Neural progenitor cell (in vitro differentiated cells): ENCODE measurements around the gene SYTL3. TPM values are rescaled to one million over a fixed set of nuclear protein-coding genes. Genes with fewer than 3 reads are reported as not detected.
A peak's percentile ranks its signal among the peaks of the same experiment; 100 is the strongest.

ENCODE experiments used
- DNase-seq: peaks from one replicate; pipeline ENCODE4 v3.0.0-alpha.2; 2016; ENCODE audit warnings: low spot score
- H2AFZ ChIP-seq: fragments of 200-600 bp; sonication (generic); replicated peaks from 2 replicates; pipeline ENCODE4 v1.6.1; 2016; ENCODE audit warnings: antibody characterized with exemption
- H3F3A ChIP-seq: fragments of 200-600 bp; sonication (generic); 2 replicates; pipeline ENCODE4 v1.6.1; 2016; ENCODE audit warnings: antibody characterized with exemption, low read depth
- H3K27ac ChIP-seq: fragments of 200-600 bp; sonication (generic); 2 replicates; pipeline ENCODE4 v1.5.1; 2016; ENCODE audit warnings: mild to moderate bottlenecking
- H3K27me3 ChIP-seq: fragments of 200-600 bp; sonication (generic); 2 replicates; pipeline ENCODE4 v1.6.1; 2016; ENCODE audit warnings: mild to moderate bottlenecking, moderate library complexity
- H3K36me3 ChIP-seq: fragments of 200-600 bp; sonication (generic); 2 replicates; pipeline ENCODE4 v1.5.1; 2016
- H3K4me1 ChIP-seq: fragments of 200-600 bp; sonication (generic); 2 replicates; pipeline ENCODE4 v1.6.1; 2016; ENCODE audit warnings: mixed run types
- H3K4me2 ChIP-seq: fragments of 200-600 bp; sonication (generic); 2 replicates; pipeline ENCODE4 v1.6.1; 2016
- H3K4me3 ChIP-seq: fragments of 200-600 bp; sonication (generic); 2 replicates; pipeline ENCODE4 v1.5.1; 2016
- H3K79me2 ChIP-seq: fragments of 200-600 bp; sonication (generic); 2 replicates; pipeline ENCODE4 v1.6.1; 2016; ENCODE audit warnings: low read depth
- H3K9ac ChIP-seq: fragments of 200-600 bp; sonication (generic); 2 replicates; pipeline ENCODE4 v1.6.1; 2016
- H3K9me3 ChIP-seq: fragments of 200-600 bp; sonication (generic); 2 replicates; pipeline ENCODE4 v1.5.1; 2016; ENCODE audit warnings: low read depth
- H4K20me1 ChIP-seq: fragments of 200-600 bp; sonication (generic); 2 replicates; pipeline ENCODE4 v1.6.1; 2016; ENCODE audit warnings: low read depth
- H3K27ac Mint-ChIP-seq: 3 replicates; pipeline ENCODE4 v1.8.0; 2021; ENCODE audit warnings: mixed read lengths
- H3K27me3 Mint-ChIP-seq: 2 replicates; pipeline ENCODE4 v1.8.0; 2022; ENCODE audit warnings: low read depth, mild to moderate bottlenecking, inconsistent platforms, moderate library complexity, mixed read lengths; ENCODE audit not compliant: insufficient read depth
- H3K36me3 Mint-ChIP-seq: 3 replicates; pipeline ENCODE4 v1.8.0; 2021; ENCODE audit warnings: mixed read lengths
- H3K4me1 Mint-ChIP-seq: 3 replicates; pipeline ENCODE4 v1.8.0; 2021; ENCODE audit warnings: mixed read lengths
- H3K4me3 Mint-ChIP-seq: 3 replicates; pipeline ENCODE4 v1.8.0; 2021; ENCODE audit warnings: mild to moderate bottlenecking, moderate library complexity, mixed read lengths
- H3K9me3 Mint-ChIP-seq: 3 replicates; pipeline ENCODE4 v1.8.0; 2020; ENCODE audit warnings: mixed read lengths
- EZH2 ChIP-seq: fragments of 200-600 bp; sonication (generic); IDR thresholded peaks from 2 replicates; pipeline ENCODE4 v1.6.1; 2017; ENCODE audit warnings: antibody characterized with exemption, mild to moderate bottlenecking, moderate library complexity
- EZH2phosphoT487 ChIP-seq: fragments of 200-600 bp; sonication (generic); IDR thresholded peaks from 2 replicates; pipeline ENCODE4 v1.6.1; 2017; ENCODE audit warnings: antibody characterized with exemption
- total RNA-seq: library from RNA; depleted of rRNA; stranded (reverse); fragments of >200 nt; gene quantifications from 2 replicates; pipeline ENCODE4 v1.2.3, GENCODE V29; 2015; ENCODE audit warnings: low replicate concordance
- TF ChIP-seq, protein P1 (sequence below): fragments of 200-600 bp; sonication (generic); IDR thresholded peaks from 2 replicates; pipeline ENCODE4 v1.5.1; 2017; ENCODE audit warnings: antibody characterized with exemption, mild to moderate bottlenecking

Gene SYTL3
- total RNA-seq, 1 donor from 2014 or later = not detected

DNA sequence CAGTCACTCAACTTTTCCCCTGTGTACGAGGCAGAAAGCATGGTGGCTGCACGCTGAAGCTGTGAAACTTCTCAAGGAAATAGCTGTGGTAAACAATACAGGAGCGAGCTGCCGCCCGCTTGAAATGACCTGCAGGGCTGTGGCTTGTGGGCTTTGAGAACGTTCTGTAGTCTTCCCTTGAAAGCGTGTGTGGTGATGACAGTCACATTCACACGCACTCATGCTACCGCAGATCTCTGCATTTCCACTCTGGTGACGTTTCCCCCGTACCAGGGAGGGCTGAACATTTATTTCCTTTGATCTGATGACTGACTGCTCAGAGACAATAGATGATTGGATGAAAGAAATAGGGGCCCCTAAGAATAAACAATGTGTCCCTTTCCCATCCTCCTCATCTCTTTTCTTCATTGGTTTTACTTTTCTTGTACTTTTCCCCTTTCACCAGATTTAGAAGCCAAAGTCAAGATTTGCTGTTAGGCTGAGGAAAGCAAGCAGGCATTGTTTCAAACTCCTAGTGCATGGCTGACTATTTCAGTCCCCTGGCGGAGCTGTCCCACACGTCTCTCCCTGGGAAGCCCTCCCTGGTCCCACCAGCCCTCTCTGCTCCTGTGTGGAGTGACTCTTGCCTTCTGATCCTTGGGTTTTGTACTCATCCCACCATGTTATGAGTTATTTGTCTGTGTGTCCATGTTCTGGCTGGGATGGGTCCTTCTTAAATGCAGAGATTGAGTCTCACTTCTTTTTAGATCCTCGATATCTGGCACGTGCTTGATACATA lies 3.9 kb downstream of the SYTL3 start:
- H3K4me2 ChIP-seq = no peak overlapping the region
- H3K4me1 Mint-ChIP-seq = peaks cover 27% of the 10 kb centered on the region
- H3K36me3 ChIP-seq = no peaks in the 10 kb centered on the region
- H3K9ac ChIP-seq = no peak overlapping the region
- H4K20me1 ChIP-seq = no peaks in the 10 kb centered on the region
- no peaks in the 10 kb centered on the region for H3K36me3 Mint-ChIP-seq
- H3K9me3 Mint-ChIP-seq = no peaks in the 10 kb centered on the region
- no peak overlapping the region for H3K4me3 ChIP-seq
- no peak for DNase-seq
- H3K9me3 ChIP-seq = no peaks in the 10 kb centered on the region
- H3K4me3 Mint-ChIP-seq = no peak overlapping the region
- H3F3A ChIP-seq = no peaks in the 10 kb centered on the region
- H3K79me2 ChIP-seq = no peaks in the 10 kb centered on the region
- H3K27ac ChIP-seq = no peak overlapping the region
- H3K27me3 ChIP-seq = no peaks in the 10 kb centered on the region
- H3K4me1 ChIP-seq = no peaks in the 10 kb centered on the region
- H2AFZ ChIP-seq = no peak overlapping the region
- no peak for TF ChIP-seq EZH2
- TF ChIP-seq, protein P1, sequence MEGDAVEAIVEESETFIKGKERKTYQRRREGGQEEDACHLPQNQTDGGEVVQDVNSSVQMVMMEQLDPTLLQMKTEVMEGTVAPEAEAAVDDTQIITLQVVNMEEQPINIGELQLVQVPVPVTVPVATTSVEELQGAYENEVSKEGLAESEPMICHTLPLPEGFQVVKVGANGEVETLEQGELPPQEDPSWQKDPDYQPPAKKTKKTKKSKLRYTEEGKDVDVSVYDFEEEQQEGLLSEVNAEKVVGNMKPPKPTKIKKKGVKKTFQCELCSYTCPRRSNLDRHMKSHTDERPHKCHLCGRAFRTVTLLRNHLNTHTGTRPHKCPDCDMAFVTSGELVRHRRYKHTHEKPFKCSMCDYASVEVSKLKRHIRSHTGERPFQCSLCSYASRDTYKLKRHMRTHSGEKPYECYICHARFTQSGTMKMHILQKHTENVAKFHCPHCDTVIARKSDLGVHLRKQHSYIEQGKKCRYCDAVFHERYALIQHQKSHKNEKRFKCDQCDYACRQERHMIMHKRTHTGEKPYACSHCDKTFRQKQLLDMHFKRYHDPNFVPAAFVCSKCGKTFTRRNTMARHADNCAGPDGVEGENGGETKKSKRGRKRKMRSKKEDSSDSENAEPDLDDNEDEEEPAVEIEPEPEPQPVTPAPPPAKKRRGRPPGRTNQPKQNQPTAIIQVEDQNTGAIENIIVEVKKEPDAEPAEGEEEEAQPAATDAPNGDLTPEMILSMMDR = no peak
- no peak for TF ChIP-seq EZH2phosphoT487
- peaks cover 11% of the 10 kb centered on the region for H3K27me3 Mint-ChIP-seq
- H3K27ac Mint-ChIP-seq = no peak overlapping the region

DNA sequence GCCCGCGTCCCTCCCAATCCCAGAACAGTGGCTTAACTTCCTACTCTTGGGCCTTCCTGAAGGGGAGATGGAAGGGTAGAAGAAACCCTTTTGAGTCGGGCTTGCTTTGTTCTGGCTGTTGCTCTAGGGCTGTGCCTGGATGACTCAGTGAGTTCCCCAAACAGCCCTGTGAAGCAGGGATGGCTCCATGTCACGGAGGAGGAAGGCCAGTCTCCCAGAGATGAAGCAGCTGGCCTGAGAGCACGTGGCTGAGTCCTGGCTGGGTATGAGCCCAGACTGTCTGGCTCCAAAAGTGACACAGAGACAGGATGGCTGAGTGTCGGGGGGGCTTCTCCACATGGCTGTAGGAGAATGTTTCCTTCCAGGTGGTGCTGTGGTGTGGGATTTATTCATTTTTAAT lies 4.6 kb downstream of the SYTL3 start:
- TF ChIP-seq EZH2phosphoT487 = no peak
- TF ChIP-seq, protein P1 = no peak
- TF ChIP-seq EZH2 = no peak
- H3K9ac ChIP-seq = no peak overlapping the region
- H3K9me3 ChIP-seq = no peaks in the 10 kb centered on the region
- DNase-seq = no peak
- no peaks in the 10 kb centered on the region for H3K79me2 ChIP-seq
- H3K27ac ChIP-seq = no peak overlapping the region
- no peak overlapping the region for H2AFZ ChIP-seq
- H4K20me1 ChIP-seq = no peaks in the 10 kb centered on the region
- peak overlapping the region; percentile 15 for H3K27ac Mint-ChIP-seq
- no peaks in the 10 kb centered on the region for H3F3A ChIP-seq
- H3K4me3 Mint-ChIP-seq = no peak overlapping the region
- H3K36me3 Mint-ChIP-seq = no peaks in the 10 kb centered on the region
- H3K9me3 Mint-ChIP-seq = no peaks in the 10 kb centered on the region
- H3K4me3 ChIP-seq = no peak overlapping the region
- peaks cover 26% of the 10 kb centered on the region for H3K4me1 Mint-ChIP-seq
- no peaks in the 10 kb centered on the region for H3K4me1 ChIP-seq
- no peaks in the 10 kb centered on the region for H3K27me3 ChIP-seq
- H3K27me3 Mint-ChIP-seq = peaks cover 11% of the 10 kb centered on the region
- H3K4me2 ChIP-seq = no peak overlapping the region
- H3K36me3 ChIP-seq = no peaks in the 10 kb centered on the region

- no peaks in the 10 kb centered on the region for H3K27me3 ChIP-seq
- H3K4me1 Mint-ChIP-seq = peaks cover 26% of the 10 kb centered on the region
- no peaks in the 10 kb centered on the region for H3K9me3 ChIP-seq
- no peaks in the 10 kb centered on the region for H3K36me3 ChIP-seq
- H3K9me3 Mint-ChIP-seq = no peaks in the 10 kb centered on the region
- H3K27ac Mint-ChIP-seq = peak overlapping the region; percentile 15
- H3K9ac ChIP-seq = no peak overlapping the region
- no peak overlapping the region for H2AFZ ChIP-seq
- H4K20me1 ChIP-seq = no peaks in the 10 kb centered on the region
- no peaks in the 10 kb centered on the region for H3K4me1 ChIP-seq
- DNase-seq = no peak
- H3K27ac ChIP-seq = no peak overlapping the region
- peaks cover 15% of the 10 kb centered on the region for H3K27me3 Mint-ChIP-seq
- no peak overlapping the region for H3K4me2 ChIP-seq
- no peak overlapping the region for H3K4me3 ChIP-seq
- no peak overlapping the region for H3K4me3 Mint-ChIP-seq
- H3K79me2 ChIP-seq = no peaks in the 10 kb centered on the region
- no peaks in the 10 kb centered on the region for H3F3A ChIP-seq
- TF ChIP-seq EZH2phosphoT487 (no peak), EZH2 (no peak)
- TF ChIP-seq, protein P1 = no peak
- no peaks in the 10 kb centered on the region for H3K36me3 Mint-ChIP-seq
These were observed 5.2 kb downstream of the SYTL3 start for GRCh38 chr6:158654960-158655489.
